HepG2 (cell line): ENCODE measurements around the gene PRDX6. TPM values are rescaled to one million over a fixed set of nuclear protein-coding genes. Genes with fewer than 3 reads are reported as not detected.
A peak's percentile ranks its signal among the peaks of the same experiment; 100 is the strongest.

Experiments used
- ATAC-seq: fragments of 200-7000 bp; cut with Tn5 transposase; 3 replicates; pipeline ENCODE4 v1.9.1; 2020; ENCODE audit warnings: mild to moderate bottlenecking, moderate library complexity
- BruUV-seq: library from RNA; stranded (reverse); fragments of 400-500 nt; replicated peaks from 2 replicates; lab custom pipeline; 2021; lab: Mats Ljungman, UMichigan
- CTCF ChIA-PET: fragments of 300-600 bp; formaldehyde crosslinking; extraction: SDS; loops from one replicate; lab custom pipeline; 2021; ENCODE audit warnings: low total read pairs, inconsistent platforms, low intra/inter-chr PET ratio; lab: Yijun Ruan, JAX
- POLR2A ChIA-PET: fragments of 350-600 bp; sonication (Branson Sonifier 250); formaldehyde crosslinking; loops from one replicate; lab custom pipeline; 2020; ENCODE audit warnings: antibody characterized with exemption, inconsistent platforms; lab: Yijun Ruan, JAX
- DNase-seq: peaks from one replicate; pipeline ENCODE4 v3.0.0-alpha.2; 2015; ENCODE audit warnings: low spot score
- FAIRE-seq: peaks from 3 replicates; lab custom pipeline; 2011; peaks lifted over from hg19 to GRCh38; lab: Jason Lieb, UNC
- H2AFZ ChIP-seq: one replicate; pipeline ENCODE4 v1.6.1; 2011; ENCODE audit warnings: low read length, inconsistent platforms
- H3K27ac ChIP-seq: fragments of 300-600 bp; 3 replicates; pipeline ENCODE4 v1.8.0; 2011; ENCODE audit warnings: mixed run types, mild to moderate bottlenecking, mixed read lengths, low read length, inconsistent platforms; ENCODE audit not compliant: insufficient read depth; ENCODE audit errors: extremely low read length
- H3K27me3 ChIP-seq, 2 experiments: fragments of 200-600 bp in 1 of 2; 2 replicates in 1 of 2; 3 replicates in 1 of 2; pipeline versions ENCODE4 v1.6.0 to v1.8.0; 2011; ENCODE audit warnings: low read length in 2 of 2, mild to moderate bottlenecking in 2 of 2, moderate library complexity in 2 of 2, inconsistent platforms in 1 of 2; ENCODE audit not compliant: insufficient read depth in 2 of 2, control insufficient read depth in 1 of 2
- H3K36me3 ChIP-seq, 2 experiments: fragments of 200-600 bp in 1 of 2; replicated peaks in 1 of 2; 2 replicates in 1 of 2; 3 replicates in 1 of 2; pipeline versions ENCODE4 v1.5.1 to v1.8.0; 2011; ENCODE audit warnings: low read length in 2 of 2, inconsistent platforms in 1 of 2; ENCODE audit not compliant: insufficient read depth in 2 of 2, control insufficient read depth in 1 of 2
- H3K4me1 ChIP-seq: 2 replicates; pipeline ENCODE4 v1.5.1; 2012; ENCODE audit warnings: low read length, inconsistent platforms; ENCODE audit not compliant: insufficient read depth
- H3K4me2 ChIP-seq: 2 replicates; pipeline ENCODE4 v1.6.0; 2011; ENCODE audit warnings: low read depth, low read length, inconsistent platforms
- H3K4me3 ChIP-seq, 3 experiments: fragments of 200-600 bp in 1 of 3; sonication (generic), shearing (Covaris generic) in 1 of 3; replicated peaks in 1 of 3; 2 replicates each; pipeline ENCODE4 v1.5.1; 2011 to 2016; ENCODE audit warnings: low read length in 3 of 3, inconsistent platforms in 2 of 3, low read depth in 2 of 3, mild to moderate bottlenecking in 2 of 3, control low read depth in 1 of 3, mixed read lengths in 1 of 3; ENCODE audit not compliant: insufficient read depth in 1 of 3
- H3K79me2 ChIP-seq: one replicate; pipeline ENCODE4 v1.6.1; 2011; ENCODE audit warnings: low read length, inconsistent platforms; ENCODE audit not compliant: insufficient read depth
- H3K9ac ChIP-seq: 2 replicates; pipeline ENCODE4 v1.6.0; 2011; ENCODE audit warnings: mild to moderate bottlenecking, low read depth, low read length, inconsistent platforms; ENCODE audit not compliant: insufficient read depth
- H3K9me3 ChIP-seq: 2 replicates; pipeline ENCODE4 v1.5.1; 2012; ENCODE audit warnings: mild to moderate bottlenecking, low read length
- H4K20me1 ChIP-seq: 2 replicates; pipeline ENCODE4 v1.6.0; 2011; ENCODE audit warnings: inconsistent platforms, mild to moderate bottlenecking, low read length, moderate library complexity; ENCODE audit not compliant: insufficient read depth
- CTCF ChIP-seq: sonication (generic); formaldehyde crosslinking; IDR thresholded peaks from 2 replicates; pipeline ENCODE4 v1.5.0; 2020; ENCODE audit warnings: mild to moderate bottlenecking, missing genetic modification reagents, moderate library complexity
- KMT2B ChIP-seq: IDR thresholded peaks from 2 replicates; pipeline ENCODE4 v1.6.1; 2016; ENCODE audit warnings: missing genetic modification reagents, missing compliant biosample characterization
- MAFK ChIP-seq, 2 experiments: IDR thresholded peaks in 1 of 2; conservative IDR thresholded peaks in 1 of 2; 2 replicates each; pipeline ENCODE4 v1.6.1; 2011; ENCODE audit warnings: improper control_type of control experiment in 2 of 2, low read length in 2 of 2
- MAX ChIP-seq: IDR thresholded peaks from 2 replicates; pipeline ENCODE4 v1.6.1; 2012; ENCODE audit warnings: inconsistent platforms
- MBNL3 ChIP-seq: fragments of 250-450 bp; sonication (Bioruptor Pico); conservative IDR thresholded peaks from 2 replicates; pipeline ENCODE4 v1.8.0; 2022; ENCODE audit warnings: mild to moderate bottlenecking, inconsistent platforms
- SETDB1 ChIP-seq: sonication (generic); formaldehyde crosslinking; IDR thresholded peaks from 2 replicates; pipeline ENCODE4 v1.5.1; 2020; ENCODE audit warnings: missing genetic modification reagents, mild to moderate bottlenecking, borderline replicate concordance
- SMC3 ChIP-seq: IDR thresholded peaks from 2 replicates; pipeline ENCODE4 v1.6.1; 2011; ENCODE audit warnings: low read length, improper control_type of control experiment
- STAG1 ChIP-seq: sonication (generic); formaldehyde crosslinking; IDR thresholded peaks from 2 replicates; pipeline ENCODE4 v1.4.0; 2020; ENCODE audit warnings: missing genetic modification reagents
- TOE1 ChIP-seq: sonication (generic); formaldehyde crosslinking; IDR thresholded peaks from 2 replicates; pipeline ENCODE4 v1.4.0; 2020; ENCODE audit warnings: mild to moderate bottlenecking, missing genetic modification reagents
- ZBTB33 ChIP-seq: sonication (generic); formaldehyde crosslinking; IDR thresholded peaks from 2 replicates; pipeline ENCODE4 v1.4.0; 2020; ENCODE audit warnings: missing genetic modification reagents
- ZNF326 ChIP-seq: sonication (generic); formaldehyde crosslinking; IDR thresholded peaks from 2 replicates; pipeline ENCODE4 v1.4.0; 2020; ENCODE audit warnings: missing genetic modification reagents, borderline replicate concordance
- ZNF441 ChIP-seq: sonication (generic); formaldehyde crosslinking; IDR thresholded peaks from 2 replicates; pipeline ENCODE4 v1.7.0; 2021; ENCODE audit warnings: missing genetic modification reagents, borderline replicate concordance
- ZNF605 ChIP-seq: sonication (generic); formaldehyde crosslinking; IDR thresholded peaks from 2 replicates; pipeline ENCODE4 v1.8.0; 2022; ENCODE audit warnings: mild to moderate bottlenecking, missing genetic modification reagents
- ZNF772 ChIP-seq: sonication (generic); formaldehyde crosslinking; IDR thresholded peaks from 2 replicates; pipeline ENCODE4 v1.5.0; 2020; ENCODE audit warnings: mild to moderate bottlenecking, missing genetic modification reagents
- WGBS: methylation state at CpG from one replicate; pipeline ENCODE4 v1.1.6; 2017; ENCODE audit warnings: low lambda C conversion rate; 5-methylcytosine and 5-hydroxymethylcytosine counted together
- in situ Hi-C: cut with HindIII; loops from 2 replicates; pipeline ENCODE4 v1.10.0; 2017; ENCODE audit warnings: low pct_unique_long_range_greater_than_20kb; ENCODE audit not compliant: extremely low pct_ligation_motif_present
- intact Hi-C: fragments of 100-400 bp; cut with micrococcal nuclease; formaldehyde crosslinking; loops from one replicate; pipeline ENCODE4 v1.10.0; 2022; ENCODE audit not compliant: unreplicated experiment
- polyA plus RNA-seq, 8 experiments: library from polyadenylated mRNA; depleted of rRNA in 3 of 8; stranded (reverse) in 7 of 8; unstranded in 1 of 8; fragments of >200 nt; fragmentation: Illumina TruSeq in 4 of 8; extraction: Trizol in 4 of 8; gene quantifications; 2 replicates each; pipeline versions ENCODE4 v1.2.1 to v1.2.3, GENCODE V29; 2011 to 2016; ENCODE audit warnings: low read depth in 4 of 8, missing spikeins in 1 of 8, mixed read lengths in 1 of 8; ENCODE audit not compliant: insufficient read depth in 1 of 8
- total RNA-seq, 5 experiments: library from RNA; depleted of rRNA; stranded (reverse); fragments of >200 nt; fragmentation: Illumina TruSeq; extraction: Trizol; gene quantifications; 2 replicates each; pipeline ENCODE4 v1.2.3, GENCODE V29; 2016; ENCODE audit warnings: low read depth in 1 of 5
- TF ChIP-seq, protein P1 (sequence below): IDR thresholded peaks from 2 replicates; pipeline ENCODE4 v1.6.1; 2016; ENCODE audit warnings: low read depth, control low read depth
- TF ChIP-seq, protein P2 (sequence below), 2 experiments: fragments of 450-650 bp in 1 of 2; sonication (generic) in 1 of 2; formaldehyde crosslinking; IDR thresholded peaks; 2 replicates each; pipeline versions ENCODE4 v1.5.0 to v1.8.0; 2020 to 2022; ENCODE audit warnings: mild to moderate bottlenecking in 1 of 2, missing genetic modification reagents in 1 of 2

Gene PRDX6
- total and polyA plus RNA-seq, 2 of the 13 experiments (the other 11 are each of a cell fraction or from before 2014, with no cell fraction given) = 224 to 309 TPM

DNA sequence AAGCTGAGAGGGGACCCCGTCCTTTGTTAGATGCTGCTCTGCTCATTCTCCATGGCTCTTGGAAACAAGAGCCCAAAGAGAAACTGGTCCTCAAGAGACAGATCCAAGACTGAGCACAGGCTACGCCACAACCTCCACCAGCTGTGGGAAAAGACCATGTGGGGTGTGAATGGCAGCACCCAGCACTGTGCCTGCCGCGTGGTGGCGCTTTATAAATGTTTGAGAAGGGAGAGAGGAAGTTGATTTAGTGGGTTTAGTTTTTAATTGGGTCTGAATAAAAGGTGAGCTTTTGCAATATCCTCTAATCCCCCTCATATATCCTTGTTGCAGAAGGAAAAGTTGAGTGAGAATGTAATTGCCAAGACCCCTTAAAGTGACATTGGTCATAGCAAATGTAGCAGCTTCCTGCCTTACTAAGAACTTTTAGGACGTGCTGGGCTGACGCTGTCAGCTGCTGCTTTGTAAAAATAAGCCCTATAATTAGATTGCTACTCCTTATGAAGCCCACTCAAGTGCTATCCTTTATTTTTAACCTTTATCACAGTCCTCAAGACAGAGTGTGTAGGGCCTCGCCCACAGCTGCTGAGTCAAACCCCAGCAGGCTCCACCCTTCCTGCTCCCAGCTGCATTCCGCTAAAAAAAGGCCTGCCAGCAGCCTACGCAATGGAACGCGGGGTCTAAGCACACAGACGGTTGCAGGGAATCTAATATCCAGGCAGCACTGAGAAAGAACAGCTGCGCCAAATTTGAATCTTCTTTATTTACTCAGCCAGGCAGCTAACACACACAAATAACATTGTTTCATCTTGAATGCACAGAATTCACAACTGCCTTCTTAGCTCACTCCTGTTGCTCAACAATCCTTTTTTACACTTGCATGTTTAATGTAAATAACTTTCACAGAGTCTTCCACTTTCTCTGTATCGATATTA is 47.4 kb upstream of the PRDX6 start:
- no peaks in the 10 kb centered on the region for H3K27me3 ChIP-seq
- FAIRE-seq = no peak
- in situ Hi-C loops (loop anchor here (5.0 kb wide), 1 partner anchor 78 kb away; no protein-coding TSS in a partner anchor), intact Hi-C loops (loop anchor here (2.0 to 10.0 kb wide), 2 partner anchors 285 to 395 kb away; partner anchors contain the start of genes CENPL, DARS2 and KLHL20)
- H3K4me3 ChIP-seq = peak overlapping the region; percentile 19 to 32 (median 32); a peak in 4 of 6 replicates
- DNase-seq = peak; percentile 39
- H4K20me1 ChIP-seq = no peaks in the 10 kb centered on the region
- no TSS peak for BruUV-seq
- 64% methylated on average over 15 of the region's 15 CpGs for WGBS
- H2AFZ ChIP-seq = no peak overlapping the region
- no peaks in the 10 kb centered on the region for H3K79me2 ChIP-seq
- H3K9me3 ChIP-seq = no peaks in the 10 kb centered on the region
- ChIA-PET POLR2A (interaction anchor here (0.8 to 1.7 kb wide), 3 partner anchors 9 to 285 kb away, joined by 3 to 10 read pairs (median 3); partner anchors contain the start of genes KLHL20 and PRDX6), CTCF (interaction anchor here (0.7 to 3.7 kb wide), 2 partner anchors 76 to 77 kb away, joined by 3 to 36 read pairs; no protein-coding TSS in a partner anchor)
- H3K9ac ChIP-seq = peak overlapping the region; percentile 17
- H3K4me2 ChIP-seq = peak overlapping the region; percentile 65
- peak; percentile 92 for ATAC-seq
- H3K27ac ChIP-seq = peak overlapping the region; percentile 4
- peaks cover 17% of the 10 kb centered on the region; the same call in 1 of the 2 replicates for H3K4me1 ChIP-seq
- no peaks in the 10 kb centered on the region for H3K36me3 ChIP-seq
- no peak for TF ChIP-seq ZNF441
- TF ChIP-seq SMC3 = peak; percentile 30; the same call in 1 of the 2 replicates
- TF ChIP-seq MBNL3 = no peak
- 0 out of 2 replicates have a peak, but pooled peaks have one; percentile 23 for TF ChIP-seq KMT2B (CRISPR knock-in tag)
- TF ChIP-seq, protein P1, sequence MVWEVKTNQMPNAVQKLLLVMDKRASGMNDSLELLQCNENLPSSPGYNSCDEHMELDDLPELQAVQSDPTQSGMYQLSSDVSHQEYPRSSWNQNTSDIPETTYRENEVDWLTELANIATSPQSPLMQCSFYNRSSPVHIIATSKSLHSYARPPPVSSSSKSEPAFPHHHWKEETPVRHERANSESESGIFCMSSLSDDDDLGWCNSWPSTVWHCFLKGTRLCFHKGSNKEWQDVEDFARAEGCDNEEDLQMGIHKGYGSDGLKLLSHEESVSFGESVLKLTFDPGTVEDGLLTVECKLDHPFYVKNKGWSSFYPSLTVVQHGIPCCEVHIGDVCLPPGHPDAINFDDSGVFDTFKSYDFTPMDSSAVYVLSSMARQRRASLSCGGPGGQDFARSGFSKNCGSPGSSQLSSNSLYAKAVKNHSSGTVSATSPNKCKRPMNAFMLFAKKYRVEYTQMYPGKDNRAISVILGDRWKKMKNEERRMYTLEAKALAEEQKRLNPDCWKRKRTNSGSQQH (CRISPR knock-in tag) = no peak
- TF ChIP-seq SETDB1 (CRISPR knock-in tag) = no peak
- TF ChIP-seq CTCF (CRISPR knock-in tag) = peak; percentile 67
- TF ChIP-seq ZNF605 (CRISPR knock-in tag) = 0 out of 2 replicates have a peak, but pooled peaks have one; percentile 16
- TF ChIP-seq MAFK (conservative IDR thresholded peaks at IDR 0.05 in 1 of 2, IDR thresholded peaks at IDR 0.05 in 1 of 2; ENCODE audit: low read length in 2 of 2) = no peak
- no peak for TF ChIP-seq ZNF326 (CRISPR knock-in tag)
- TF ChIP-seq MAX = 0 out of 2 replicates have a peak, but pooled peaks have one; percentile 22
- TF ChIP-seq TOE1 = no peak
- TF ChIP-seq ZBTB33 (CRISPR knock-in tag) = peak; percentile 88
- no peak for TF ChIP-seq ZNF772 (CRISPR knock-in tag)
- TF ChIP-seq, protein P2, sequence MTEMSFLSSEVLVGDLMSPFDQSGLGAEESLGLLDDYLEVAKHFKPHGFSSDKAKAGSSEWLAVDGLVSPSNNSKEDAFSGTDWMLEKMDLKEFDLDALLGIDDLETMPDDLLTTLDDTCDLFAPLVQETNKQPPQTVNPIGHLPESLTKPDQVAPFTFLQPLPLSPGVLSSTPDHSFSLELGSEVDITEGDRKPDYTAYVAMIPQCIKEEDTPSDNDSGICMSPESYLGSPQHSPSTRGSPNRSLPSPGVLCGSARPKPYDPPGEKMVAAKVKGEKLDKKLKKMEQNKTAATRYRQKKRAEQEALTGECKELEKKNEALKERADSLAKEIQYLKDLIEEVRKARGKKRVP (CRISPR knock-in tag; IDR thresholded peaks at IDR 0.05) = no peak
- peak; percentile 37; the same call in 1 of the 2 replicates for TF ChIP-seq STAG1 (CRISPR knock-in tag)
